Measurements from ENCODE around the gene LNPEP.

- TF ChIP-seq CTCF (IDR thresholded peaks at IDR 0.05; ENCODE audit: low read depth, low read length, poor library complexity, severe bottlenecking) (peak; percentile 54), EZH2phosphoT487 (IDR thresholded peaks at IDR 0.05; ENCODE audit: borderline replicate concordance, low read length) (no peak)
Observed at GRCh38 chr5:96997265-96997859, 61.5 kb downstream of the LNPEP start.
